GM11168 (cell line): ENCODE data around the gene FMN1.
"Not testable (repeated sequence)": the region's sequence is repeated elsewhere in the genome, so short reads cannot be mapped to it uniquely, and the experiment has no call there.

ENCODE experiments used
- in situ Hi-C: fragments of 300-500 bp; cut with MboI; formaldehyde crosslinking; loops from one replicate; pipeline ENCODE4 v1.12.0; 2022; ENCODE audit warnings: low sequenced_read_pairs; ENCODE audit not compliant: unreplicated experiment

FMN1 gene

DNA sequence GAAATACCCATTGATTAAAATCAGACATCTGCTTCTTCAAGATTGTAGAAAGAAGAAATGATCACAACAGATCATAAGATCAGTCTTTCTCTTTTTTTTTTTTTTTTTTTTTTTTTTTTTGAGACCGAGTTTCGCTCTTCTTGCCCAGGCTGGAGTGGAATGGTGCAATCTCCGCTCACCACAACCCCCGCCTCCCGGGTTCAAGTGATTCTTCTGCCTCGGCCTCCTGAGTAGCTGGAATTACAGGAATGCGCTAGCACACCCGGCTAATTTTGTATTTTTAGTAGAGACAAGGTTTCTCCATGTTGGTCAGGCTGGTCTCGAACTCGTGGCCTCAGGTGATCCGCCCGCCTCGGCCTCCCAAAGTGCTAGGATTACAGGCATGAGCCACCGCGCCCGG lies 124.6 kb downstream of the FMN1 start:
- in situ Hi-C loops, result not testable (repeated sequence)

DNA sequence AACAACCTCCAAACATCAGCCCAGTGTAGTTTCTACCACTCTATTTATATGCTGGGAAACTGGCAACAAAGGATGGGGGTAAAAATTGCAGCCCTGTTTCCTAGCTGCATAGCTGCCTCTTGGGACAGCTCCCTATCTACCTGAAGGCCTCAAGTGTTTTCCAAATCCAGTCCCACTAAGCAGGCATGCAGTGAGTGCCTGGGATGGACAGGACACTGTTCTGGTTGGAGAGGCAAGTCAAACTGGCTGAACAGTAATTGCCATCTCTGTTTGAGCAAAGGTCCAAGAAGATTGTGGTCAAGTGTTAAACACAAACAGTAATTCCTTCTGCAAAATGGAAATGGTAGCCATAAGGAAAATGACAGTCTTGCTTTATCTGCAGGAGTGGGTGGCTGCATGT lies 125.4 kb downstream of the FMN1 start:
- in situ Hi-C loops, result no loop called here

DNA sequence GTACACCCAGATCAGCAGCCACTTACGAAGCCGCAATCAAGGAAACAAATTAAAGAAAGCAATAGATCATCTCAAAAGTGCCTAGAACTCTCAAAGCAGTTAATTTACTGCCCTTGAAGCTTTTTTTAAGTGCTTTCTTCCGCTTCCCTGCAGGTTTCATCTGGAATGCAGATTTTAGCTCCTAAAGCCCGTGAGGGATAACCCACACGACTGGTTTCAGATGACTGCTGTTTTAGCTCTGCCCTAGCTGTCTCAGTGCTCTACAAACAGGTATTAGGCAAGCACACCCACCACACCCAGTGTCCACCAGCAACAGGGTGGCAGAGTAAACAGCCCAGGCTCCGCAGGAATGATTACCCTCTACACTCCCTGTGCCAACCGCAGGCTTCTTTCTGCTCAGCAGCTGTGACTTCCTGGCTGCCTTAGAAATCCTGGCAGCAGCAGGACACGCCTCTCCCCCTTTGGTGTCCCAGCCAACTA lies 126.0 kb downstream of the FMN1 start:
- in situ Hi-C loops, result no loop called here

DNA sequence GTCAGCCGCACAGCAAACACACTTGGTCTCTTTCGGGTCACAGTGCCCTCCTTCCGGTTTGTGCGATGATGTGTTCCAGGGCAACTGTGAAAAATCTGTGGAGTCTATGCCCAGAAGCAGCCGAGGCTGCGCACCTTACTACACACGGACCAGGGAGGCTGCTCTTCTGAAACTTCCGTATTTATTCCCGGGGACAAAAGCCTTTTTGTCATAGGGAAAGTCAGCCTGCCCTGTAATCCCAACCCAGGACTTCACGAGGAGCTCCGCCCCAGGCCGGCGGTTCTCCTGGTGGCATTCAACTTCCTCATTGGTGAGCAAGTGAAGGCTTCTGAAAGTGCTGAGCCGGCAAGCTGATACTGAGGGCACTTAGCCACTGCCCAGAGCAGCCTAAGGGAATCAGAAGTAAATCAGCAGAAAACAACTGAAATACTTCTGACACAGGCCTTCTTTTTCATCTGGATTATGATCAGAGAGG lies 126.5 kb downstream of the FMN1 start:
- in situ Hi-C loops, result no loop called here

DNA sequence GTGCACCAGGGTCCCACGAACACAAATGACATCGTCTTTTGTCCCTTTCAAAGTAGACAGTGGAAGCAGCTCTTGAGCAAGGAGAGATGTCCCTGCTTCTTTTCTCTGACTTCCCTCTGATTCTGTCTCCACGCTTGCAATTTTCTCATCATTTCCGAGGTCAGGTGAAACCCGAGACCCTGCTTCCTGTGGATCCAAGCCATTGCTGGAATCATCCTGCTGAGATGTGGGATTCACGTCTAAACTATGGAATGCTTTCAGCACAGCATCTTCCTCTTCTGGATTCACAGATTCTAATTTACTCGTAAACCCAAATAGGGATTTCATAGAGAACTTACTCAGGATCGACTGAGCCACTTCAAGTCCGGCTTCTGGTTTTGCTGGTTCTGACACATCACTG lies 127.1 kb downstream of the FMN1 start:
- in situ Hi-C loops, result no loop called here

DNA sequence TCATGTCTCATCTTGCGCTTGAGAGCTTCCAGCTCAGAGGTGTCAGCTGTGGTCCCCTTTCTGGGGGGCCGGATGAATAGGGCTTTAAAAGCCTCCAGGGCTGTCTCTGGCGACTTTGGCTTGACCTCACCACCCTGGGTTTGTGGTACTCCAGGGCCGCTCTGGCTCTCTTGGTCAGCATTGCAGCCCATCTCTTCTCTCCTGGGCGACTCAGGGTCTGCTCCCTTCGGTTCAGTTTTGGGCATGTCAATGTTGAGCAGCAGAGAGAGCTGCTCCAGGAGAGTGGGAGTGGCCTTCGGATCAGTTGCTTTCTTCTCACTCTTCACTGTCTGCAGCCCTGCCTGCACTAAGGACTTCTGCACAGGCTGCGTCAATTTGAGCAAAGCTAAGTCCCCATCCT lies 127.9 kb downstream of the FMN1 start:
- in situ Hi-C loops, result no loop called here

DNA sequence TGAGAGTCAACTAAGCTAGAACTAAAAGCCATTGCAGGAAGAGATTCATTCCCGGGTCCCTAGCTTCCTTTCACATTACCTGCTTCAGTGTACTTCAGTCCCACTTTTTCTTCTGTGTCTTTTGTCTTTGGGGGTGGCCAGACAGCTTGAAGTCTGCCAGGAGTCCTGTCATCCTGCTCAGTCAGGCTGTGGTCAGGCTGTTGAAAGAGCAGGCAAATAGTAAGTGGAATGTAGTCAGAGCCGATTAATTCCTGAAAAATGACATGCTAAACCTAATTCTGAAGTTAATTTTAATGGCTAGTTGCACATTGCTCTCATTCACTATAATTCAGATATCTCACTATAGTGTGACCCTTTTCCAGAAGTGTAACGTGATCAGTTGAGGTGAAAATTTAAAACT lies 129.6 kb downstream of the FMN1 start:
- in situ Hi-C loops, result no loop called here

DNA sequence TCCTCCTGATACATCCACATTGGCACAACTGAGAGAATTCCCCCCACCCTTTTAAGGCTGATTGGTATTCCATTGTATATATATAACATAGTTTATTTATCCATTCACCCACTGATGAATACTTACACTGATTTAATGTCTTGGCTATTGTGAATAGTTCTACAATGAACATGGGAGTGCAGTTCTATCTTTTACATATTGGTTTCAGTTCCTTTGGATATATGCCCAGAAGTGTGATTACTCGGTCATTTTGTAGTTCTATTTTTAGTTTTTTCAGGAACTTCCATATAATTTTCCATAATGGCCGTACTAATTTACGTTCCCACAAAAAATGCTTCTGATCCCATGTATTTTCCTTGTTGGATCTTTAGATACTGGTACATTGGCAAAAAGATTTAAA lies 135.3 kb downstream of the FMN1 start:
- in situ Hi-C loops, result no loop called here

DNA sequence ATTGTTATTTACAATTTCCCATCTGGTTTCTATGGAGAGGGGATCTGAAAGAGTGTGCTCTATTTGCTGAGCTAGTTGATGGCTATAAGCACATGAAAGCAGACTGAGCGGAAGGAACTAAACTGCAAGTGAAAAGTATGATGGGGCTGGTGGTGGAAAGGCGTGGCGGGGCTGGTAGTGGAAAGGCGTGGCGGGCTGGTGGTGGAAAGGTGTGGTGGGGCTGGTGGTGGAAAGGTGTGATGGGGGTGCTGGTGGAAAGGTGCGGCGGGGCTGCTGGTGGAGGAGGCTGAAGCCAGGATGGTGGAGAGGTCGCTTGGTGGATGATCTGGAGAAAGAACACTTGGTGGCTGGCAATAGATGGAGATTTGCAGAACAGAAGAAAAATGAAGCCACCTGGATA lies 136.7 kb downstream of the FMN1 start:
- in situ Hi-C loops, result no loop called here

DNA sequence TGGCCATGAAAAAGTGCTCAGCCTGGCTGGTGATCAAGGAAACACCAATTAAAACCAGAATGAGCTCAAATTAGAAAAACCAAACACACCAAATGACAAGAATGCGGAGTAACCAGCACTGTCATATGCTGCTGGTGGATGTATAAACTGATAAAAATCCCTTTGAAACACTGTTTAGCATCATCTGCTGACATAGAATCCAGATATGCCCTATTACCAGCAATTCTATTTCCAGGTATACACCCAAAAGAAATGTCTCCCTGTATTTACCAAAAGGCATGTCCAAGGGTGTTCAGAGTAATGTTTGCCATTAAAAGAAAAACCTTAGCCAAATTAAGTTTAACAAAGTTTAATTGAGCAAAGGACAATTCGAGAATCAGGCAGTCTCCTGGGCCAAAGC lies 138.6 kb downstream of the FMN1 start:
- in situ Hi-C loops, result no loop called here

DNA sequence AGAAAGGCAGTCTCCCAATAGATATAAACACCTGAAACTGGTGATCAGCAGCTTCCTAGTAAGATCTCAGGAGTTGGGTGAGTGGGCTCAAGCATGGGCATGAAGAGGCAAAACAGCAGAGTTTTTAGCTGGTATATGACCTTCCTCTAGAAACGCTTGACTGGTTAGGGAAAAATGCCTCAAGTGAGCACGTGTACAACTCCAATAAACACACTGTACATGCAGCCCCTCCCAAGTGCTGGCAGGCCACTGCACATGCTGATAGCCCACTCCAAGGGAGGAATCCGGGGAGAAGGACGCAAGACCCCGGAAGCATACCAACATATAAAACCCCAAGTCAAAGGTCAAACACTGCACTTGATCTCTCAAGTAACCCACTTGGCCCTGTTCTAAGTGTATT lies 143.0 kb downstream of the FMN1 start:
- in situ Hi-C loops, result no loop called here

DNA sequence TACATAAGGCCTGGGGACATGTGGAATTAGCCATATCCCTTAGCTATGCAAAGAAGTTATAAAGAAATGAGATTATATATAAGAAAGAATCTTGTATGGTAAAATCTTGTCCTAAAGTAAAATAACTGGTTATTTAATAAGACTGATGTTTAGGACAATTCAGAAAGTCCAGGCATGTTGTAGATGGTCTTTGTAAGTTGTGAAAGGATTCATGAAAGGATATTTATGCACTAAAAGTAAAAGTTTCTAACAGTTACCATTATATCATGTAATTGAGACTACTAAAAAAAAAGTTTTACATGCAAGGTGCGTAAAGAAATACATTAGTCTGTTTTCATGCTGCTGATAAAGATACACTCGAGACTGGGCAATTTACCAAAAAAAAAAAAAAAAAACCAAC lies 146.3 kb downstream of the FMN1 start:
- in situ Hi-C loops, result no loop called here

DNA sequence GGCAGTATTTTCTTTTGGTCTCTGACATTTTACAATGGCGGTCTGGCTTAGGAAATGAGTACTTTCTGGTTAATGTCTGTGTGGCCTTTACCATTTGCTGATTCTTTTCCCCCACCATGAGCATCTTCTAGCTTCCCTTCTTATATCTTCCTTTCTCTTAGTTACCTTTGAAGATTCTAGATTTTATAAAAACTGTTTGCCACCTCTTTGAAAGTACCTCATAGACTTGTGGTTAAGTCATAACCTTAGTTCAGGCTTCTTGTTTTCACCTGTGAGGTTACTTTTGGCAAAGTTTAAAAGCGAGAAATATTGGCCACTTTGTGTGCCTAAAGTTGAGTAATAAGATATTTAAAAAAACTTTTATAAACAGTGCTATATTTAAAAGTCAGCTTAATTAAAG lies 147.4 kb downstream of the FMN1 start:
- in situ Hi-C loops, result no loop called here

DNA sequence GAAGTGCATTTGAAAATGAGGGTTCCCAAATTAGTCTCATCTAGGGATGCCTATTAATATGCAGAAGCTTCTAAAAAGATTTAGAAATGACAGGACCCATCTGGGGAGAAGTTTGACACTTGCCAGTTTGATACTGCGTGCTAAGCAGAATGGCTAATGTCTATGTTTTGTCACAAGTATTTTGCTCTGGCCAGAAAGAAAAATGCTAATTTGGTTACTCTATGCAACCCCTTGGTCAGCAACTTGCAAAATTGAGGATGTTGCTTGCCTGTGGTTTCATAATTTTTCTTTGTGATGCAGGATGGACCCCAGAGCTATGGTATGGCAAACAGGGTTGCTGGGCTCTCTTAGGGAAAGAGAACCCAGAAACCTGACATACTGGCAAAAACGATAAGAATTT lies 148.2 kb downstream of the FMN1 start:
- in situ Hi-C loops, result no loop called here

DNA sequence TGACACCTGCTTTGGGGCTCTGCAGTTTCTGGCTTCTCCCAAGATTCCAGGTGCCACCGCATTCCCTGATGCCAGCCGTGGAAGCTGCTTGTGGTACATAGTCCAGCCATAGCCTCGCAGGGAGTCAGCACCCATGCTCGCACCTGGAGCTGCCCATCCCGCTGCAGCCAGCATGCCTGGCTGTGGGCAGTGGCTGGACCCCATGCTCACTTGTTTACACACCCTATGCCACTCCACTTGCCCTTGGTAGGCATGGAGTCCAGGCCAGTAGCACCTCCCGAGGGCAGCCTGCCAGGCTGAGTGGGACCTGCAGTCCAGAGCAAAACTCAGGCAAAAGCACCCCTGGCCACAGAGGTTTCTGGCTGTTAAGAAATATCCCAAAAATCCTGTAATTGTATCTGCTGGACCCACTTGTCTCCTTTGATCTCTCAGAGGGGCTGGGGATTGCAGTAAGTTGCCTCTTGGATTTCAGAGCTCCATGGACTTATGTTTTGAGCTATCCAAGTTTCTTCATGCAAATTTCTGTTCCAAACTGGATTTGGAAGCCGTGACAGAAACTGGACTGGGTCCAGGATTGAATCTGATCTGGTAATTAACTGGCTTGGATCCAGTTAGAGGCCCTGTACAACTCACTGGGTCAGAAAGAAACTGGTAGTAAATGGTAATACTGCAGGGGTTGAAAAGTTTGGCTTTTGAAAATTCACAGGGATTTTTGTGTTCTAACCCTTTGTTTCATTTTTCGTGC lies 149.3 kb downstream of the FMN1 start:
- in situ Hi-C loops, result no loop called here

DNA sequence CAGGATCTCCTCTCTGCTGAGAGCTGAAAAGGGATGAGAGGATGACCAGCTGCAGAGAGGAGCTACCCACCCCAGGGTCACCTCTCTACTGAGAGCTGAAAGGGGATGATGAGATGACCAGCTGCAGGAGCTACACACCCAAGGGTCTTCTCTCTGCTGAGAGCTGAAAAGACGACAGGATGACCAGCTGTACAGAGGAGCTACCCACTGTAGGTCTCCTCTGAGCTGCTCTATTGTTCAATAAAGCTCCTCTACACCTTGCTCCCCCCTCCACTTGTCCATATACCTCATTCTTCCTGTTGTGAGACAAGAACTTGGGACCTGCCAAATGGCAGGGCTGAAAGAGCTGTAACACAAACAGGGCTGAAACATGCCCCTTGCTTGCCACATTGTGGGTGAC lies 149.9 kb downstream of the FMN1 start:
- in situ Hi-C loops, result no loop called here

DNA sequence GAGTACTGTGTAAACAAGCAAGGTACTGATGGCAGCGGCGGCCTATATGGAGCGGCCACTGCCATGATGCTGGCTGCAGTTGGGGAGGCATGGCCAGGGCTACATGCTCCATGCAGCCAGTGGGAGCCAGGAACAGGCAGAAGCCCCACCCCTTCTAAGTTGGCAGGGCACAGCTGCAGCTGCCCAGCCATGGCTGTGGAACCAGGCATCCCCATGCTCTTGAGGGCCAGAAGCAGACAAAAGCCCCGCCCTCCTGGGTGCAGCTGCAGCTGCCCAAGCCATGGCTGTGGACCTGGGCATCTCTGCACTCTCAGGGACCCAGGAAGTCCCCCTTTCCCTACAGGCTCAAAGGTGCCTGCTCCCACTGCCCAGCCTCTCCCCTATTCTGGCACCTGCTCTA lies 150.9 kb downstream of the FMN1 start:
- in situ Hi-C loops, result no loop called here

DNA sequence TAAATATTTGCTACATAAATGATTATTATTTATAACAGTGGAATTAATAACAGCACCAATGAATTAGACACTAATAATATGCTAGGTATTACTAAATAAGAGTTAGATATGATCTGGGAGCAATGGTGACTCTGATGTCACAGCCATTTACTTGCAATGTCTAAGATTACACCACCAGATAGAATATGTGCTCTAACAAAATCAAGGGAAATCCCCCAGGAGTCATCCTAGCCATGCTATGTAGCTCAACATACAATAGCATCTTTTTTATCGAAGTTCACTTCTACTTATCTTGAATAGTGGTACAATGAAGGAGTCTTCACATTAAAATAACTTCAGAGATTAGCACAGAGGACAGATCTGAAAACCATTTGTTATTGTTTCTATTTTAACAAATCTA lies 154.0 kb downstream of the FMN1 start:
- in situ Hi-C loops, result no loop called here

DNA sequence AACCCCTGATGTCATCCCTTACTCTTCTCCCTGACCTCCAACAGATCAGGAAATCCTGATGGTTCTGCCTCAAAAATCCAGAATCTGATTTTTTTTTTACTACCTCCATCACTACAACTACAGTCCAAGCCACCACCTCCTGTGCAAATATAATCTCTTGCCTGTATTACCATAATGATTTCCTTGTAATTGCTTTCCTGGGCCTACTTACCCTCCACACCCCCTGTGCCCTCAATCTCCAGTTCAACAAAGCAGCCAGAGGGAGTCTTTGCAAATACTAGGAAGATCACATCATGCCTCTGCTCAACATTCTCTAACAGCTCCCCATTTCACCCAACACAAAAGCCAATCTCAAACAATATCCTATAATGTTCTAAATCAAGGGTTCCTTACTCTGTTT lies 159.9 kb downstream of the FMN1 start:
- in situ Hi-C loops, result no loop called here

DNA sequence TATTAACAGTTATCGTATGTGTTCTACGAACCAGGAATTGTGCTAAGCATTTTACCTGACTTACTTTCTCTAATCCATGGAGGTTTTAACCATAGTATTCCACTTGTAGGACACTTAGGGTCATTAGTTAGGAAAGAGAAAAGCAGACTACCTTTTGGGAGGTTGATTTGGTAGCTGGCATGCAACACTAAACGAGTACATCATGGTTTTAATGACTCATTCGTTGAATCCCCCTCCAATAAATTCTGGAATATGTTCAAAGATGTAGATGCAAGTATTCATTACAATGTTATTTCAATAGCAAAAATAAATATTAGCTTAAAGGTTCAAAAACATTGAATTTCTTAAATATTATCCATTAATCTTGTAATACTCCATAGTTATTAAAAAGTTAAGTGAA lies 162.5 kb downstream of the FMN1 start:
- in situ Hi-C loops, result no loop called here

DNA sequence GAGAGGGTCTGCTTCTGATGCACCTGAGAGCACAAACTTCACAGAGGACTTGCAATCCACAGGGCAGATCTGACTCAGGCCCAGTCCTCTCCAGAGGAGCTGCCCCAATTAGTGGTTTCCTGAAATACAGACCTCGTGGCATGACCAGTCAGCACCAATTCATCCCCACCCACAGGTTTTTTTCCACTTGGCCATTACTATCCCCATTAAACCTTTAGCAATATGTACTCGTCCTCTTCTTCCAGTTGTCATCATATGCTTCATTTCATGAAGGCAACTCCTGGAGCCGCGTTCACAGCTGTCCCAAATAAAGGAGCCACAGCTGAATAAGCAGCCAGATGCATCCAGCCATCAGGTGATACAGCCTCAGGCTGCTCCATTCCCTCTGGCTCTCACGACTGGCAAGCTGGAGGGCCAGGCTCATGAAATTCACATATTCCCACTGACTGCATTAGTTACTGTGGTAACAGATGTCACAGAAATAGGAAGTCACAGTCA lies 163.1 kb downstream of the FMN1 start:
- in situ Hi-C loops, result no loop called here

DNA sequence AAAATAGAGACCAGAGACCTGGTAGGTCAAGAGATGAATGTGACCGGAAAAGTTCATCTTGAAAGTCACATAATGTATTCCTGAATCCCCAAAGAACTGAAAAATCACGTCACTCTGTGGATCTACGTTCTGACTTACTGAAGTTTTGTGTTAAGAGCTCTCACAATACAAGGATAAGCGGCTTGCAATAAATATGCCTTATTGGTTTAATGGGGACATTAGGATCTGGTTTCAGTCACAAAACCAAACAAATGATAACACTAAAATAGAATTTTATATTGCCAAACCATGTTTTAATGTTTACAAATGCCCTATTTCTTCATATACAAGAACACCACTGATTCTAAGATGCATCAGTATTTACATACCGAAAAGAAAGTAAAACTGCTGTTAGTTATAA lies 164.2 kb downstream of the FMN1 start:
- in situ Hi-C loops, result no loop called here
